ENCODE measurements around the gene RBMY1A1.
"Not testable (repeated sequence)": the region's sequence is repeated elsewhere in the genome, so short reads cannot be mapped to it uniquely, and the experiment has no call there.

Gene RBMY1A1

DNA sequence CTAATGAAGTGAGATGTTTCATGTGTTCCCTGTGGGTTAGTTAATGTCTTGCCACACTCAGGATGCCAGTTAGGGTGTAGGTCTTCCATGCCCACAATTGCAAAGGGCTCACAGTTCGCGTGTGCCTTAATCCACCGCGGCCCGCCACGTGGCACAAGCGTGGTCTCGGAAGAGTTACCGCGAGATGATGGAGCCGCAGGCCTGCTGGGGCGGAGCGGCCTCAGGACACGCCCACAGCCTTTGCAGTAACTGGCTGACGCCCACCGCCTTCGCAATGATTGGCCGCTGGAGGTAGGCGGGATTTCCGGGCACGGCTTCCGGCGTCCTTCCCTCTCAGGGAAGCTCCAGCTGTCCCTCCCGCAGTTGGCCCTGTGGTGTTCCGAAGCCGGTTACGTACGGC lies at the start of gene RBMY1A1:
RBMY1A1 (plus strand) TSS at position 301 of the 400 bp plus-strand sequence. CDS start 2,013 bp downstream, outside the sequence.
- TF ChIP-seq GATA2, GATA3 (IDR thresholded peaks at IDR 0.05; ENCODE audit: low read depth, low read length): not testable (repeated sequence)

DNA sequence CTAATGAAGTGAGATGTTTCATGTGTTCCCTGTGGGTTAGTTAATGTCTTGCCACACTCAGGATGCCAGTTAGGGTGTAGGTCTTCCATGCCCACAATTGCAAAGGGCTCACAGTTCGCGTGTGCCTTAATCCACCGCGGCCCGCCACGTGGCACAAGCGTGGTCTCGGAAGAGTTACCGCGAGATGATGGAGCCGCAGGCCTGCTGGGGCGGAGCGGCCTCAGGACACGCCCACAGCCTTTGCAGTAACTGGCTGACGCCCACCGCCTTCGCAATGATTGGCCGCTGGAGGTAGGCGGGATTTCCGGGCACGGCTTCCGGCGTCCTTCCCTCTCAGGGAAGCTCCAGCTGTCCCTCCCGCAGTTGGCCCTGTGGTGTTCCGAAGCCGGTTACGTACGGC lies 23.6 kb upstream of the RBMY1A1 start, which contains the start of gene RBMY1B:
RBMY1B (plus strand) TSS at position 301 of the 400 bp plus-strand sequence. CDS start 2,013 bp downstream, outside the sequence.
- not testable (repeated sequence) for TF ChIP-seq GATA3, GATA2 (IDR thresholded peaks at IDR 0.05; ENCODE audit: low read depth, low read length)

DNA sequence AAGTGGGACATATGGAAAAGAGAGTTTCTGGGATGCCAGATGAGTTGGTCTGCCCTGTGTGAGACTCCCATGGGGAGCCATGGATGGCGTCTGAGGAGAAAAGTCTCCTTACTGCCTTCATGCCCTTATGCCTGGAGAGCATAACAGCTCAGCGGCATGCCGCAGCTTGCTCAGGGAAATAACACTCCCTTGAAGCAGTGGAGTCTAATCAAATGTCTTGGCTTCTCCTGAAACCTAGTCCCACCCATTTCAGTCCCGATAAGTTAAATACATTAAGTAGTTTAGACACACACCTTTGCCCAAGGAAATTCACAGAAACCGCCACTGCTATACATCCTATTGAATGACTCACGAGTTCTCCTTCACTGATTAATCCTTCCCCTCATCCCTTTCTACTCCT lies 50.8 kb downstream of the RBMY1A1 start:
- TF ChIP-seq GATA3 (IDR thresholded peaks at IDR 0.05; ENCODE audit: low read depth, low read length) (no peak), GATA2 (IDR thresholded peaks at IDR 0.05; ENCODE audit: low read depth, low read length) (no peak)

DNA sequence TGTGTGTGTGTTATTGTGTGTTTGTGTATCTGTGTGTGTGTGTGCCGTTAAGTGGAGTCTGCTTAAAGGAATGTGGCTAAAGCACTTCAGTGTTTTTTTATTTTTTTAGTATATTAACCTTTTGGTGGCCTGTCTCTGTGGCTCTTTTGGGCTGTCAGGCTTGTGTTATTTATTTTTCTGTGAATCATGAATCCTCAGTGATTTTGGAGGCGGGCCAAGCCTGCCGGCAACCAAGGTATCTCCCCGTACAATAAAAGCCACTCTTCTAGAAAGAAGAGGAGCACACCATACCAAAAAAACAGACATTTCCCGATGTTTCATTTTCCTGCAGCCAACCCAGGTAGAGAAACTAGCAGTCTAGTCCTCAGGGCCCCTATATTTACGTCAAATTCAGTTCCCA lies 57.4 kb downstream of the RBMY1A1 start:
- TF ChIP-seq GATA2 (IDR thresholded peaks at IDR 0.05; ENCODE audit: low read depth, low read length) (no peak), GATA3 (IDR thresholded peaks at IDR 0.05; ENCODE audit: low read depth, low read length) (no peak)

All from SH-SY5Y (cell line).